Ishikawa (cell line): ENCODE data around the gene PTGS2.

Source experiments
- CEBPB ChIP-seq: IDR thresholded peaks from 2 replicates; pipeline ENCODE4 v1.6.1; 2012
- CREB1 ChIP-seq: IDR thresholded peaks from 2 replicates; pipeline ENCODE4 v1.6.1; 2012; ENCODE audit warnings: low read depth
- EGR1 ChIP-seq: IDR thresholded peaks from 2 replicates; pipeline ENCODE4 v1.6.1; 2012
- EP300 ChIP-seq: IDR thresholded peaks from 2 replicates; pipeline ENCODE4 v1.6.1; 2012; ENCODE audit warnings: borderline replicate concordance
- FOXM1 ChIP-seq: IDR thresholded peaks from 2 replicates; pipeline ENCODE4 v1.6.1; 2012; ENCODE audit warnings: low read depth, borderline replicate concordance
- NFIC ChIP-seq: IDR thresholded peaks from 2 replicates; pipeline ENCODE4 v1.6.1; 2012
- RAD21 ChIP-seq: IDR thresholded peaks from 2 replicates; pipeline ENCODE4 v1.6.1; 2012; ENCODE audit warnings: low read depth
- TAF1 ChIP-seq: IDR thresholded peaks from 2 replicates; pipeline ENCODE4 v1.6.1; 2012; ENCODE audit warnings: low read depth, mild to moderate bottlenecking
- TCF12 ChIP-seq: IDR thresholded peaks from 2 replicates; pipeline ENCODE4 v1.6.1; 2012; ENCODE audit warnings: low read depth
- TEAD4 ChIP-seq: IDR thresholded peaks from 2 replicates; pipeline ENCODE4 v1.6.1; 2012
- YY1 ChIP-seq: IDR thresholded peaks from 2 replicates; pipeline ENCODE4 v1.6.1; 2012; ENCODE audit warnings: low read depth
- ZBTB7A ChIP-seq: IDR thresholded peaks from 2 replicates; pipeline ENCODE4 v1.6.1; 2012; ENCODE audit warnings: low read depth
- TF ChIP-seq, protein P1 (sequence below): IDR thresholded peaks from 2 replicates; pipeline ENCODE4 v1.6.1; 2012; ENCODE audit warnings: low read depth, mild to moderate bottlenecking
- TF ChIP-seq, protein P2 (sequence below): IDR thresholded peaks from 2 replicates; pipeline ENCODE4 v1.6.1; 2012
- TF ChIP-seq, protein P3 (sequence below): IDR thresholded peaks from 2 replicates; pipeline ENCODE4 v1.6.1; 2012

PTGS2 gene

DNA sequence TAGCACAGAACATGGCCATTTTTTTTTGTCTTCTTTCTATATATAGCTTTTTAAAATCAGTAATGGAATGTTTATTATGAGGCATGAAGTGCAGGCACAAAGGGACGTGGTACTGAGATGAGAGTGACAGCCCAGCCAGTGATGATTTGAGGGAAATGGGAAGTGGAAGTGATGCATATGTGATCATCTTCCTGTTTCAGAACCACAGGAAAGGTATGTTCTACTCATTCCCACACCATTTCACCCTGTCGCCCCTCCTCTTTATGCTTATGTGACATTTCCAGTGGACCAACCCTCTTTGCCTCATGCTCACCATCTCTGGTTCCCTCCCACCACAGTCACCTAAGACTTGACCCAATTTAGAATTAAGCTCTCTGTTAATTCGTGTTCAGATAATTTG, 24.3 kb downstream of the PTGS2 start:
- no peak for TF ChIP-seq TAF1

- no peak for TF ChIP-seq TEAD4
- no peak for TF ChIP-seq YY1
- TF ChIP-seq RAD21 = no peak
- no peak for TF ChIP-seq FOXM1
- TF ChIP-seq, protein P1, sequence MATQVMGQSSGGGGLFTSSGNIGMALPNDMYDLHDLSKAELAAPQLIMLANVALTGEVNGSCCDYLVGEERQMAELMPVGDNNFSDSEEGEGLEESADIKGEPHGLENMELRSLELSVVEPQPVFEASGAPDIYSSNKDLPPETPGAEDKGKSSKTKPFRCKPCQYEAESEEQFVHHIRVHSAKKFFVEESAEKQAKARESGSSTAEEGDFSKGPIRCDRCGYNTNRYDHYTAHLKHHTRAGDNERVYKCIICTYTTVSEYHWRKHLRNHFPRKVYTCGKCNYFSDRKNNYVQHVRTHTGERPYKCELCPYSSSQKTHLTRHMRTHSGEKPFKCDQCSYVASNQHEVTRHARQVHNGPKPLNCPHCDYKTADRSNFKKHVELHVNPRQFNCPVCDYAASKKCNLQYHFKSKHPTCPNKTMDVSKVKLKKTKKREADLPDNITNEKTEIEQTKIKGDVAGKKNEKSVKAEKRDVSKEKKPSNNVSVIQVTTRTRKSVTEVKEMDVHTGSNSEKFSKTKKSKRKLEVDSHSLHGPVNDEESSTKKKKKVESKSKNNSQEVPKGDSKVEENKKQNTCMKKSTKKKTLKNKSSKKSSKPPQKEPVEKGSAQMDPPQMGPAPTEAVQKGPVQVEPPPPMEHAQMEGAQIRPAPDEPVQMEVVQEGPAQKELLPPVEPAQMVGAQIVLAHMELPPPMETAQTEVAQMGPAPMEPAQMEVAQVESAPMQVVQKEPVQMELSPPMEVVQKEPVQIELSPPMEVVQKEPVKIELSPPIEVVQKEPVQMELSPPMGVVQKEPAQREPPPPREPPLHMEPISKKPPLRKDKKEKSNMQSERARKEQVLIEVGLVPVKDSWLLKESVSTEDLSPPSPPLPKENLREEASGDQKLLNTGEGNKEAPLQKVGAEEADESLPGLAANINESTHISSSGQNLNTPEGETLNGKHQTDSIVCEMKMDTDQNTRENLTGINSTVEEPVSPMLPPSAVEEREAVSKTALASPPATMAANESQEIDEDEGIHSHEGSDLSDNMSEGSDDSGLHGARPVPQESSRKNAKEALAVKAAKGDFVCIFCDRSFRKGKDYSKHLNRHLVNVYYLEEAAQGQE = no peak
- no peak for TF ChIP-seq TCF12
- no peak for TF ChIP-seq EGR1
- TF ChIP-seq NFIC = no peak
- TF ChIP-seq EP300 = no peak
Observed at GRCh38 chr1:186654741-186655140, 25.5 kb downstream of the PTGS2 start.

DNA sequence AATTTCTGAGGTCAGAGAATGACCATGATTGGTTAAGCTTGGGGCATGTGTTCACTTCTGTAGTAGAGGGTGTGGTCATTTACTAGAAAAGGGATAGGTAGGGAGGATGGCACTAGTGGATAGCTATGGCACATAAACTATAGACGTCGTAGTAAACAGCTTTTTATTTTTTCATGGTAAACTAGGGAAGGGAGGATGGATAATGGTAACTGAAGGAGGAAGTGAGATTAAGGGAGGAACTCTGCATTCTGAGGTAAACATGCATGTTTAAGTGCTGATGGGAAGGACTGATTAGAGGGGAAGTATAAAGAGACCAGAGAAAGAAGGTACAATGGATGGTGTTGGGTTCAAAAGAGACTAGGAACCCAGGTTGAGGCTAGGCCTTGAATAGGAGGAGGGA, 26.9 kb downstream of the PTGS2 start:
- TF ChIP-seq EP300 (no peak), TAF1 (no peak), EGR1 (no peak), CEBPB (no peak), FOXM1 (no peak), NFIC (no peak), TCF12 (no peak), RAD21 (no peak), ZBTB7A (no peak), YY1 (no peak), CREB1 (no peak), TEAD4 (no peak)
- TF ChIP-seq, protein P2, sequence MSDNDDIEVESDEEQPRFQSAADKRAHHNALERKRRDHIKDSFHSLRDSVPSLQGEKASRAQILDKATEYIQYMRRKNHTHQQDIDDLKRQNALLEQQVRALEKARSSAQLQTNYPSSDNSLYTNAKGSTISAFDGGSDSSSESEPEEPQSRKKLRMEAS = no peak
- TF ChIP-seq, protein P1 = no peak
- TF ChIP-seq, protein P3, sequence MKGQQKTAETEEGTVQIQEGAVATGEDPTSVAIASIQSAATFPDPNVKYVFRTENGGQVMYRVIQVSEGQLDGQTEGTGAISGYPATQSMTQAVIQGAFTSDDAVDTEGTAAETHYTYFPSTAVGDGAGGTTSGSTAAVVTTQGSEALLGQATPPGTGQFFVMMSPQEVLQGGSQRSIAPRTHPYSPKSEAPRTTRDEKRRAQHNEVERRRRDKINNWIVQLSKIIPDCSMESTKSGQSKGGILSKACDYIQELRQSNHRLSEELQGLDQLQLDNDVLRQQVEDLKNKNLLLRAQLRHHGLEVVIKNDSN = no peak

DNA sequence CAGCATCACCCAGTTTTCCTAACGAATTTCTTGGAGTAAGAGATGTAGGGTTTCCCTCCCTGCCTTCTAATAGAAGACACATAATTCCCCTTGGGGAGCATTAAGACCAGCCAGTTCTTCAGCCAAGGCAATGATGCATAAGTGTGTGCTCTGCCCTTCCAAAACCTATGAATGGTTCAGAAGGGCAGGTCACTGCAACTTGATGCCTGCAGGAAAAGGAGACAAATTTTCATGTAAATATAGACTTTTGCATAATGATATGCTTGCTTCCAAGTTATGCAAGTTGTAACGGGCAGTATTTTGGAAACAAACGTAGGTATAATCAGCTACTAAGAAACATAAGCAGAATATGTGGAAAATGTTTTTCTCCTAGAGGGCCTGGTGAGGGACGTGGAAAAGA, 31.6 kb downstream of the PTGS2 start:
- TF ChIP-seq CREB1 = no peak
- TF ChIP-seq NFIC = no peak
- no peak for TF ChIP-seq TCF12
- no peak for TF ChIP-seq FOXM1
- TF ChIP-seq RAD21 = no peak
- no peak for TF ChIP-seq YY1
- TF ChIP-seq, protein P2 = no peak
- TF ChIP-seq CEBPB = no peak
- TF ChIP-seq, protein P1 = no peak
- no peak for TF ChIP-seq ZBTB7A

DNA sequence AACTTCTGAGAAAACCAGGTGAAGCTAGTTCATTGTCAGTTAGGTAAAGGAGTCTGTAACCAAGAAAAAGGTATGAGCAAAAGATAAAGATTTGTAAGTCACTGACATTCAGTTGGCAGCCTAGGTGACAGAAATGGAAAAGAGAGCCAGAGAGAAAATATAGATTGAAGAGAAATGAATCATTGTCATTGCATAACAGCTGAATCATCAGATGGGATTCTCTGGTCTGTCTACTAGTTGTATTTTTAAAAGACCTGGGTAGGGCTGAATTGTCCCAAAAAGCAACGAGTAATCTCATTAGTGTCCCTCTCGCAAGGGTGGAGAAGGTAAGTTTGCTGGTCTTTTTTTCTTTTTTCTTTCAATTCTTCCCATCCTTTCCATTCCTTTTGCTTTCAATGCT, 36.6 kb downstream of the PTGS2 start:
- TF ChIP-seq TEAD4 = no peak
- TF ChIP-seq EGR1 = no peak
- TF ChIP-seq, protein P3 = no peak
- TF ChIP-seq, protein P1 = no peak
- TF ChIP-seq ZBTB7A = no peak
- TF ChIP-seq CEBPB = no peak
- TF ChIP-seq CREB1 = no peak
- TF ChIP-seq EP300 = no peak
- TF ChIP-seq, protein P2 = no peak
- no peak for TF ChIP-seq NFIC
- no peak for TF ChIP-seq TAF1
